Panc1 (cell line): Measurements from ENCODE around the gene B4GALNT2. TPM values are rescaled to one million over a fixed set of nuclear protein-coding genes. Genes with fewer than 3 reads are reported as not detected.

Source experiments
- ATAC-seq: fragments of 200-7000 bp; cut with Tn5 transposase; 2 replicates; pipeline ENCODE4 v1.9.1; 2020; ENCODE audit warnings: mild to moderate bottlenecking, moderate library complexity
- BruUV-seq: library from RNA; stranded (reverse); fragments of 400-500 nt; replicated peaks from 2 replicates; lab custom pipeline; 2021; lab: Mats Ljungman, UMichigan
- CTCF ChIA-PET: fragments of 300-600 bp; sonication (Branson Sonifier 250); formaldehyde crosslinking; loops from one replicate; lab custom pipeline; 2022; ENCODE audit warnings: antibody characterized with exemption; lab: Charles Lee
- POLR2A ChIA-PET: fragments of 300-600 bp; sonication (Branson Sonifier 250); formaldehyde crosslinking; loops from one replicate; lab custom pipeline; 2022; ENCODE audit warnings: antibody characterized with exemption; lab: Charles Lee
- DNase-seq: peaks from one replicate; pipeline ENCODE4 v3.0.0-alpha.2; 2010; ENCODE audit warnings: low read depth, low spot score
- H3K27ac ChIP-seq: 2 replicates; pipeline ENCODE4 v1.5.1; 2011; ENCODE audit warnings: mild to moderate bottlenecking, low read length, inconsistent platforms
- H3K27me3 ChIP-seq: fragments of 200-500 bp; sonication (Bioruptor generic); 2 replicates; pipeline ENCODE4 v1.6.0; 2014; ENCODE audit warnings: low read length, inconsistent platforms; ENCODE audit not compliant: control insufficient read depth, insufficient read depth
- H3K36me3 ChIP-seq: fragments of 200-500 bp; sonication (Bioruptor generic); 2 replicates; pipeline ENCODE4 v1.5.1; 2014; ENCODE audit warnings: inconsistent platforms, mild to moderate bottlenecking, low read length, moderate library complexity; ENCODE audit not compliant: control insufficient read depth, insufficient read depth
- H3K4me1 ChIP-seq: 2 replicates; pipeline ENCODE4 v1.5.1; 2011; ENCODE audit warnings: inconsistent platforms, mild to moderate bottlenecking, low read length, moderate library complexity; ENCODE audit not compliant: control insufficient read depth, insufficient read depth
- H3K4me3 ChIP-seq, 2 experiments: 2 replicates each; pipeline ENCODE4 v1.5.1; 2011 to 2012; ENCODE audit warnings: low read depth in 2 of 2, low read length in 2 of 2, mild to moderate bottlenecking in 2 of 2, inconsistent platforms in 1 of 2, moderate library complexity in 1 of 2
- H3K9me3 ChIP-seq: fragments of 200-500 bp; sonication (Bioruptor generic); 2 replicates; pipeline ENCODE4 v1.5.1; 2014; ENCODE audit warnings: low read depth, mild to moderate bottlenecking, inconsistent platforms, low read length, moderate library complexity; ENCODE audit not compliant: control insufficient read depth, insufficient read depth
- CTCF ChIP-seq: fragments of 450-650 bp; IDR thresholded peaks from 2 replicates; pipeline ENCODE4 v1.5.1; 2017; ENCODE audit warnings: mild to moderate bottlenecking
- POLR2AphosphoS5 ChIP-seq: IDR thresholded peaks from 2 replicates; pipeline ENCODE4 v1.6.1; 2012; ENCODE audit warnings: mild to moderate bottlenecking, low read depth, low read length, moderate library complexity
- REST ChIP-seq, 2 experiments: IDR thresholded peaks; 2 replicates each; pipeline ENCODE4 v1.6.1; 2011 to 2012; ENCODE audit warnings: low read depth in 2 of 2, control low read depth in 1 of 2, low read length in 1 of 2, mild to moderate bottlenecking in 1 of 2, moderate library complexity in 1 of 2; ENCODE audit not compliant: insufficient read depth in 1 of 2
- SIN3A ChIP-seq: IDR thresholded peaks from 2 replicates; pipeline ENCODE4 v1.6.1; 2012; ENCODE audit warnings: low read depth, mild to moderate bottlenecking, low read length, moderate library complexity, borderline replicate concordance; ENCODE audit not compliant: insufficient read depth
- TCF7L2 ChIP-seq: IDR thresholded peaks from 2 replicates; pipeline ENCODE4 v1.6.1; 2011; ENCODE audit warnings: mild to moderate bottlenecking, low read depth, low read length, inconsistent platforms
- in situ Hi-C: cut with HindIII; loops from 2 replicates; pipeline ENCODE4 v1.10.0; 2016; ENCODE audit warnings: low sequenced_read_pairs, low pct_unique_long_range_greater_than_20kb
- intact Hi-C: fragments of 100-400 bp; cut with micrococcal nuclease; formaldehyde crosslinking; loops from one replicate; pipeline ENCODE4 v1.10.0; 2022; ENCODE audit not compliant: unreplicated experiment
- total RNA-seq: library from RNA; stranded (reverse); gene quantifications from one replicate; pipeline ENCODE4 v1.2.1, GENCODE V29; 2021; ENCODE audit not compliant: unreplicated experiment

The B4GALNT2 gene
- total RNA-seq, 1 experiment from 2014 or later = not detected

- H3K27ac ChIP-seq = no peak overlapping the region
- in situ Hi-C loops (no loop called here), intact Hi-C loops (no loop called here)
- ChIA-PET POLR2A (no interaction called here), CTCF (no interaction called here)
- DNase-seq = no peak
- ATAC-seq = no peak
- H3K27me3 ChIP-seq = no peaks in the 10 kb centered on the region
- no peaks in the 10 kb centered on the region for H3K9me3 ChIP-seq
- no peaks in the 10 kb centered on the region for H3K36me3 ChIP-seq
- TF ChIP-seq CTCF = no peak
- TF ChIP-seq POLR2AphosphoS5 = no peak
- TF ChIP-seq TCF7L2 = no peak
- TF ChIP-seq REST (IDR thresholded peaks at IDR 0.05; ENCODE audit: insufficient read depth in 1 of 2, low read depth in 2 of 2, low read length in 1 of 2) = no peak
- TF ChIP-seq SIN3A = no peak
- no peak overlapping the region for H3K4me3 ChIP-seq
- peaks cover 4% of the 10 kb centered on the region; the same call in 1 of the 2 replicates for H3K4me1 ChIP-seq
- BruUV-seq = no TSS peak
Measured at GRCh38 chr17:49197346-49197998, 64.9 kb downstream of the B4GALNT2 start.

- Histone ChIP-seq H3K27ac (no peak overlapping the region), H3K36me3 (no peaks in the 10 kb centered on the region), H3K4me3 (no peak overlapping the region), H3K27me3 (no peaks in the 10 kb centered on the region), H3K9me3 (no peaks in the 10 kb centered on the region), H3K4me1 (peaks cover 4% of the 10 kb centered on the region; the same call in 1 of the 2 replicates)
- intact Hi-C loops = no loop called here
- no TSS peak for BruUV-seq
- no peak for DNase-seq
- POLR2A ChIA-PET = interaction anchor here (0.6 kb wide), 1 partner anchor 25 kb away, joined by 6 read pairs; no protein-coding TSS in a partner anchor
- TF ChIP-seq TCF7L2 (no peak), REST (IDR thresholded peaks at IDR 0.05; ENCODE audit: insufficient read depth in 1 of 2, low read depth in 2 of 2, low read length in 1 of 2) (no peak), POLR2AphosphoS5 (no peak), CTCF (no peak), SIN3A (no peak)
- ATAC-seq = no peak
- CTCF ChIA-PET = interaction anchor here (0.6 kb wide), 1 partner anchor 358 kb away, joined by 3 read pairs; no protein-coding TSS in a partner anchor
- in situ Hi-C loops = no loop called here
Measured at GRCh38 chr17:49198211-49198610, 65.6 kb downstream of the B4GALNT2 start.
